Type B pancreatic cell (in vitro differentiated cells): ENCODE measurements around the gene MACROD1. TPM values are rescaled to one million over a fixed set of nuclear protein-coding genes. Genes with fewer than 3 reads are reported as not detected.

Experiments
- DNase-seq: peaks from one replicate; pipeline ENCODE4 v3.0.0; 2021; ENCODE audit warnings: mixed read lengths; ENCODE audit not compliant: unreplicated experiment; ENCODE audit errors: extremely low spot score
- H3K27ac Mint-ChIP-seq: 2 replicates; pipeline ENCODE4 v1.8.0; 2021; ENCODE audit warnings: mild to moderate bottlenecking, mixed read lengths
- H3K27me3 Mint-ChIP-seq: 2 replicates; pipeline ENCODE4 v1.8.0; 2021; ENCODE audit warnings: mixed read lengths
- H3K36me3 Mint-ChIP-seq: 2 replicates; pipeline ENCODE4 v1.8.0; 2021; ENCODE audit warnings: mixed read lengths
- H3K4me1 Mint-ChIP-seq: one replicate; pipeline ENCODE4 v1.8.0; 2021; ENCODE audit warnings: mixed read lengths; ENCODE audit not compliant: unreplicated experiment
- H3K4me3 Mint-ChIP-seq: 2 replicates; pipeline ENCODE4 v1.8.0; 2021; ENCODE audit warnings: mild to moderate bottlenecking, mixed read lengths
- H3K9me3 Mint-ChIP-seq: 2 replicates; pipeline ENCODE4 v1.8.0; 2021; ENCODE audit warnings: mixed read lengths
- total RNA-seq: library from RNA; stranded (reverse); gene quantifications from 2 replicates; pipeline ENCODE4 v1.2.1, GENCODE V29; 2021; ENCODE audit warnings: low replicate concordance
- TF ChIP-seq, protein P1 (sequence below): fragments of 200-600 bp; sonication (generic); conservative IDR thresholded peaks from 2 replicates; pipeline ENCODE4 v1.5.0; 2021; ENCODE audit warnings: antibody characterized with exemption, mild to moderate bottlenecking

MACROD1 gene
- total RNA-seq, 1 donor from 2014 or later = 21.1 TPM

DNA sequence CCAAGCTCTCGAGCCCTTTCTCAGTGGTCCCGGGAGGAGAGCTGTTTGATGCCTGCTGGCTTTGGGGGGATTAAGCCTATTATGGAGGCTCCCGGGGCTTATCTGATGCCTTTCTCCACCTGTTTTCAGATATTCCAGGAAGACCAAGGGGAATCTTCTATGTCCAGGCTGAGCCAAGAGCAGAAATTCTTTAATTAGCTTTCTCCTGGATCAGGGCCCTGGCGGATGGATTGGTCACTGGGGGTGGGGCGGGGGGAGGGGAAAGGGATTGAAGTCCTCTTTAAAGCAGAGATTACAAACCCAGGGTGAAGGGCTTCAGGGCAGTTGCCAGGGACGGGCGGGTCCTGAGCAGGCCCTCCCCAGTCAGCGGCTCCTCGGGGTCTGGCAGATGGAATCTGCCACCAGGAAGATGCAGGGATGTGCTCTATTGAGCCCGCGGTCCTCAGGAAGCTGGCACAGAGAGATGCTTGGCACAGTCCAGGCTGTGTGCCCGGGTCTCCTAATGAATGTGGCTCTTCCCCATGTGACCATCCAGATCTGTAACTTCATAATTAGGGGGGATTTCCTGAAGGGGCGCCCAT is 33.6 kb downstream of the MACROD1 start:
- Mint-ChIP-seq H3K27me3 (peaks cover 15% of the 10 kb centered on the region), H3K36me3 (no peaks in the 10 kb centered on the region), H3K27ac (no peak overlapping the region), H3K4me3 (no peak overlapping the region), H3K4me1 (peaks cover 37% of the 10 kb centered on the region), H3K9me3 (no peaks in the 10 kb centered on the region)
- TF ChIP-seq, protein P1, sequence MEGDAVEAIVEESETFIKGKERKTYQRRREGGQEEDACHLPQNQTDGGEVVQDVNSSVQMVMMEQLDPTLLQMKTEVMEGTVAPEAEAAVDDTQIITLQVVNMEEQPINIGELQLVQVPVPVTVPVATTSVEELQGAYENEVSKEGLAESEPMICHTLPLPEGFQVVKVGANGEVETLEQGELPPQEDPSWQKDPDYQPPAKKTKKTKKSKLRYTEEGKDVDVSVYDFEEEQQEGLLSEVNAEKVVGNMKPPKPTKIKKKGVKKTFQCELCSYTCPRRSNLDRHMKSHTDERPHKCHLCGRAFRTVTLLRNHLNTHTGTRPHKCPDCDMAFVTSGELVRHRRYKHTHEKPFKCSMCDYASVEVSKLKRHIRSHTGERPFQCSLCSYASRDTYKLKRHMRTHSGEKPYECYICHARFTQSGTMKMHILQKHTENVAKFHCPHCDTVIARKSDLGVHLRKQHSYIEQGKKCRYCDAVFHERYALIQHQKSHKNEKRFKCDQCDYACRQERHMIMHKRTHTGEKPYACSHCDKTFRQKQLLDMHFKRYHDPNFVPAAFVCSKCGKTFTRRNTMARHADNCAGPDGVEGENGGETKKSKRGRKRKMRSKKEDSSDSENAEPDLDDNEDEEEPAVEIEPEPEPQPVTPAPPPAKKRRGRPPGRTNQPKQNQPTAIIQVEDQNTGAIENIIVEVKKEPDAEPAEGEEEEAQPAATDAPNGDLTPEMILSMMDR = no peak
- DNase-seq = no peak

DNA sequence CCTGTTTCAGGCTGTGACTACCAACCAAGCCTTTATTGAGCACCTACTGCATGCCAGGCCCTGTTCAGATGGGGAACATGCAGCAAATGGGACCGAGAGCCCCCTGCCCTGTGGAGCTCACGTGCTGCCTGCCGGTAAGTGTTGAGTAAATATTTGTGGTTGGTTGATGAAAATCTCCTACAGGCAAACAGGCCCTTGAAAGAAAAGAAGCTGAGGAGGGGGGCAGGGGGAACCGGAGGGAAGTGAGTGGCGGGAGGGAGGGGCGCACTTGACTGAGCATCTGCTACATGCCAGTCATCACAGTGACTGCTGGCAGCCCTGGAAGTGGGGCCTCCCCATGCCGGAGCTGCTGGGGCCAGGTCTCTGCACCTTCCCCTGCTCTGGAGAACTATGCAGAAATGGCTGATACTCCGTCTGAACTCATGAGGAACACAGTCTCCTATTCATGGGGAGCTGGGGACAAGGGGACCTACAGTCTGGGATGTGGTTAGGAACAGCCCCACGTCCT is 34.2 kb downstream of the MACROD1 start:
- Mint-ChIP-seq H3K36me3 (no peaks in the 10 kb centered on the region), H3K27ac (no peak overlapping the region), H3K27me3 (peaks cover 12% of the 10 kb centered on the region), H3K4me3 (no peak overlapping the region), H3K4me1 (peaks cover 31% of the 10 kb centered on the region), H3K9me3 (no peaks in the 10 kb centered on the region)
- DNase-seq = no peak
- TF ChIP-seq, protein P1 = no peak

DNA sequence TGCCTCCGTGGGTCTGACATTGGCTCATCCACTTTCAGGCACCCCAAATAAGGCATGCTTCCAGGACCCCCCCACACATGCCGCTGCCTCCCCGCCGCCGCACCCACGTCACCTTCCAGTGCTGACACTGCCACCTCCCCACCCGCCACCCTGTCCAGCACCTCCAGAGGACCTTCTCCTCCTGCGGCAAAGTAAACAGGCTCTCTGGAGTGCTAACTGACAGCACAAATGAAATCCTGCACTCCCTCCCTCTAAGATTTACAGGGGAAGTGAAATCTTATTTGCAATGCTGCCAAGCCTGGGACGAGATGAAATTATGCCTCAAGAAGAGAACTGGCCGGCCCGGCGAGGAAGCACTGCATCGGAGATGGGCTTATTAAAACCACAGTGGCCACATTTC is 35.3 kb downstream of the MACROD1 start:
- TF ChIP-seq, protein P1 = no peak
- H3K9me3 Mint-ChIP-seq = no peaks in the 10 kb centered on the region
- no peak for DNase-seq
- H3K4me3 Mint-ChIP-seq = no peak overlapping the region
- peaks cover 24% of the 10 kb centered on the region for H3K4me1 Mint-ChIP-seq
- H3K36me3 Mint-ChIP-seq = no peaks in the 10 kb centered on the region
- H3K27me3 Mint-ChIP-seq = peaks cover 8% of the 10 kb centered on the region
- peak overlapping the region; percentile 53 for H3K27ac Mint-ChIP-seq

DNA sequence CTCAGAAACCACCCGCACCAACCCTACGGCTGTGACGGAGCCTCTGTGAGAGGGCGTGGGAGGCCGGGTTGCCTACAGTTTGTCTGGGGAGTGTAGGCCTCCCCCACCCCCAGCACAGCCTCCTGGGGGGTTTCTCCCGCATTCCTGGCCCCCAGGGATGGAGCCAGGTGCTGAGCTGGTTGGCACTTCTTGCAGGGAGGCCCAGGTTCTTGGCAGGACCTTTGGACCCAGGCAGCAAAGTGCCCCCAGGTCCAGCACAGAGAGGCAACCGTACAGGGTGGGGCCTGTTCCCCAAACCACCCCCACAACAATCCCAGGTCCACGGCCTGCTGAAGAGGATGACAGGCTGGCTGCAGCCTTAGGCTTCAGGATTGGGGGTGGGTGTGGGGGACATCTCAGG is 36.5 kb downstream of the MACROD1 start:
- Mint-ChIP-seq H3K36me3 (no peaks in the 10 kb centered on the region), H3K27me3 (peaks cover 4% of the 10 kb centered on the region), H3K9me3 (no peaks in the 10 kb centered on the region), H3K27ac (no peak overlapping the region), H3K4me3 (no peak overlapping the region), H3K4me1 (peaks cover 20% of the 10 kb centered on the region)
- no peak for DNase-seq
- TF ChIP-seq, protein P1 = no peak

DNA sequence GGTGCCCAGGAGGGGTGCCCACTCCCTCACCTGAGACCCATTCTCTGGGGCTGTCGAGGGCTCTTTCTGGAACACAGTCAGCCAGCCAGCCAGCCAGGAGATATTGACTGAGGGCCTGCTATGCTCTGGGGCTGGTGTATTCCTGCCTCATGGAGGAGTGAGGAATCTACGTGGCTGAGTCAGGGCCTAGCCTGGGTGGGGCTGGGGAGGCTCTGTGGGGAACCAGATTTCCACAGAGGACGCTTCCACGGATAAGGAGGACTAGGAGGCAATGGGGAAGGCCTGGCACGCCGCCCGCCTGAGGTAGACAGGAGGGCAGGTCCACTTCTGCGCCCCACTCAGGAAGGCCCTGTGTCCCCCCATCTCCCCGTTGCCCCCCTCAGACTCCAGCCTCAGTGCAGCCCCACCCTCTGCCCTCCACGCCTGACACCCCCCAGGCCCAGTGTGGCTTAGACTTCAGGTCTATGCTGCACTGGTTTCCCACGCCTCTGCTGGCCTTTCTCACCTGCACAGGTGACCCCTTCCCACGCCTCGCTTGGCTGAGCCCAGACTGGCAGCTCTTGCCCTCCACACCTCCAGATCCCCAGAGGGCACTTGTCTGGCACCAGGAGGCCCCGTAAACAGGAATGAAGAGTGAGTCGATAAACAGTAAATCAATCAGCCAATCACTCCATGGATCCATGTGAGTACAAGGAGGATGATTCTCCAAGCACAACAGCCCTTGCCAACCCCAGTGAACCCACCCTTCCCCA is 37.5 kb downstream of the MACROD1 start:
- DNase-seq = no peak
- Mint-ChIP-seq H3K4me1 (peaks cover 14% of the 10 kb centered on the region), H3K4me3 (no peak overlapping the region), H3K27me3 (peaks cover 3% of the 10 kb centered on the region), H3K9me3 (no peaks in the 10 kb centered on the region), H3K36me3 (no peaks in the 10 kb centered on the region), H3K27ac (no peak overlapping the region)
- TF ChIP-seq, protein P1 = no peak
